H1 (cell line): Measurements from ENCODE around the gene WDR44. TPM values are rescaled to one million over a fixed set of nuclear protein-coding genes. Genes with fewer than 3 reads are reported as not detected.

Experiments used
- KDM1A ChIP-seq: fragments of 200-600, 300-600 bp; sonication (generic); IDR thresholded peaks from 2 replicates; pipeline ENCODE4 v1.7.1; 2016; ENCODE audit warnings: mild to moderate bottlenecking, low read length, borderline replicate concordance
- POLR2AphosphoS5 ChIP-seq: IDR thresholded peaks from 2 replicates; pipeline ENCODE4 v1.6.1; 2011; ENCODE audit warnings: low read depth, low read length
- TEAD4 ChIP-seq: IDR thresholded peaks from 2 replicates; pipeline ENCODE4 v1.6.1; 2012; ENCODE audit warnings: low read depth, low read length, inconsistent platforms, mixed read lengths
- polyA plus RNA-seq, 7 experiments: library from polyadenylated mRNA; depleted of rRNA in 3 of 7; stranded (reverse) in 5 of 7; unstranded in 2 of 7; fragments of >200 nt in 5 of 7; fragments of 200-250 nt in 2 of 7; gene quantifications; 1 replicate in 5 of 7; 2 replicates in 1 of 7; 4 replicates in 1 of 7; pipeline versions ENCODE4 v1.2.1 to v1.2.3, GENCODE V29; 2011 to 2013; ENCODE audit warnings: missing spikeins in 2 of 7, mixed read lengths in 2 of 7
- total RNA-seq: library from RNA; stranded (reverse); fragmentation: NEBNext Ultra II Directional; extraction: Animal tissue kit (Norgen Biotek cat#: 25700); gene quantifications from 2 replicates; pipeline ENCODE4 v1.2.1, GENCODE V29; 2021

WDR44 gene
- total and polyA plus RNA-seq, 2 of the 8 experiments (the other 6 are each of a cell fraction or from before 2014, with no cell fraction given), result 5.1 to 17.2 TPM

GRCh38 chrX:118350221-118350620, 4.3 kb downstream of the WDR44 start (continued):
- TF ChIP-seq POLR2AphosphoS5 (no peak), KDM1A (no peak), TEAD4 (no peak)
- TF ChIP-seq, all 59 proteins: peak for 0
